Measurements from ENCODE around the gene BSPRY.

Gene BSPRY

DNA sequence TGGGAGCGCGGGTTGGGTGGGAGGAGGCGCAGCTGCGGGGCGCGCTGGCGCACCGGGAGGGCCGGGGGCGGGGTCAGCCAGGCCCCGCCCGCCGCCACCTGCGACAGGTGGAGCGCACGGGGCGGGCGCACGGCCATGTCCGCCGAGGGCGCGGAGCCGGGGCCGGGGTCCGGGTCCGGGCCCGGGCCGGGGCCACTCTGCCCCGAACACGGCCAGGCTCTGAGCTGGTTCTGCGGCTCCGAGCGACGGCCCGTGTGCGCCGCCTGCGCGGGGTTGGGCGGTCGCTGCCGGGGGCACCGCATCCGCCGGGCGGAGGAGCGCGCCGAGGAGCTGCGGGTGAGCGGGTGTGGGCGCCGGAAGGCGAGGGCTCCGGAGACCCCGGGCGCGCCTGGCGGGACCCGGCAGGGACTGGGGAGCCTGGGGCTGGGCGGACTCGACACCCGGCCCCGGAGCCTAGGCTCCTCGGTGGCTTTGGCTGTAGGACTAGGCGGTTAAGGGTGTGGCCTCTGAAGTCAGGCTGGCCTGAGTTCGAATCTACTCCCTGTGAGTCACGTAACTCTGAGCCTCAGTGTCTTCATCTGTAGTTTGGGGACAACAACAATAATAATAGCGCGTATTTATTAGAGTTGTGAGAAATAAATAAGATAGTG is at the start of gene BSPRY:
BSPRY (plus strand) TSS at position 97 of the 650 bp plus-strand sequence; CDS start at position 136, 39 bp downstream.
- no peak for DNase-seq (ENCODE audit: low read depth in 2 of 3, low spot score in 1 of 3)

- DNase-seq (ENCODE audit: low read depth in 2 of 3, low spot score in 1 of 3) = no peak
Measured at GRCh38 chr9:113299800-113300292, 49.5 kb upstream of the BSPRY start.

DNA sequence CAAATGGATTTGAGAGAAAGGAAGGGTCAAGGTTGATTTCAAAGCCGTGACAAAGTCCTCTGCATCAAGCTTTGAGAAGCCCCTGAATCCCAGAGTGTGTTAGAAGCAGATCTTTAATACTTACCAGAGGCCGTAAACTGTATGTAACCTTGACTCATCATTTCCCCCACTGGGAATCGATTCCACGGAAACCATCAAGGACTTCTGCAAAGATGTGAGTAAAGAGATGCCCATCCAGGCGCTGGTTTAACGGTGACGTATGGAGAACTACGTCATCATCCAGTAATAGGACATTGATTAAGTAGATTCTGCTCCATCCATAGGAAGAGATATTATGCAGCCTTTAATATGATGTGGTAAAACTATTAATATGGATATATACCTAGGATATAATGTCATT is 47.8 kb upstream of the BSPRY start:
- no peak for DNase-seq (ENCODE audit: low read depth in 2 of 3, low spot score in 1 of 3)

DNA sequence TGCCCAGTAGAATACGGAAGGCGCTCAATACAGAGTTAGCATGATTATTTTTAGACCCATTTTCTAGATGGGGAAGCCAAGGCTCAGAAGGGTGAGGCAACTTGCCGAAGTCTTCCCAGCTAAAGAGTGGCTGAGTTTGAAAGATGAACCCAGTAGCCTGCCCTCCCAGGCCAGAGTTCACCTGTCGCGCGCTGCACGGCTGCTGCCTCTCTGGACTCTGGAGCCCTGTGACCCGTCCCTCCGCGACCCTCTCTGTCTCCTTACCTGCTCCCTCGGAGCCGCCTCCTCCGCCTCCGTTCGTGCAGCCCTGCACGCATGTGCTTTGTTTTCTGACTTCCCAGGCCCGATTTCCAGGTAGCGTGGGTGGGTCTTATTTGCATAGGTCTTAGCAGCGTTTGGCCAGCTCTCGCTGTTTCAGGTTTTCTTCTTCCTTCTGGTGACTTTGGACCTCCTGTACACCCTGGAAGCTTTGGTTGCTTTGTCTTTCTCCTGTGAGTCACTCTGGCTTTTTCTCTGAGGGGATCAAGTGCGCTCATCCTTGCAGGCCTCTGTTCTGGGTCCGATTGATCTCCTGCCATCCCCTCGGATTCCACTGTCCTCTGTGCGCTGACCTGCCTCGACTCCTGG is 46.4 kb upstream of the BSPRY start, which contains the start of gene RNF183:
RNF183 (minus strand) TSS at position 585 of the 627 bp plus-strand sequence. CDS start 5,192 bp downstream, outside the sequence.
- no peak for DNase-seq (ENCODE audit: low read depth in 2 of 3, low spot score in 1 of 3)

DNA sequence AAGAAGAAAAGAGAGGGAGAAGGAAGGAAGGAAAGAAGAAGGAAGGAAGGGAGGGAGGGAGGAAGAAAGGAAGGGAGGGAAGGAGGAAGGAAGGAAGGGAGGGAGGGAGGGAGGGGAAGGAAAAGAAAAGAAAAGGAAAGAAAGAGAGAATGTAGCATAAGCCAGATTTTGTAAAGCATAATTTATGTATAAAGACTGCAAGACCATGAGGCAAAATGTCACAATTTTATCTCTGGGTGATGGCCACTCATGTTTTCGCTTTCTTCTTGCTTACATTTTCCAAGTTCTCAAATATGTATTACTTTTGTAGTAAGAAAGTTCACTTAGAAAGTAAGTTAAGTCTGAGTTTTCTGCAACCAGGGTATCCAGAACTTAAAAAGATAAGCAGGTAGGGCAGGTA is 42.8 kb upstream of the BSPRY start:
- no peak for DNase-seq (ENCODE audit: low read depth in 2 of 3, low spot score in 1 of 3)

DNA sequence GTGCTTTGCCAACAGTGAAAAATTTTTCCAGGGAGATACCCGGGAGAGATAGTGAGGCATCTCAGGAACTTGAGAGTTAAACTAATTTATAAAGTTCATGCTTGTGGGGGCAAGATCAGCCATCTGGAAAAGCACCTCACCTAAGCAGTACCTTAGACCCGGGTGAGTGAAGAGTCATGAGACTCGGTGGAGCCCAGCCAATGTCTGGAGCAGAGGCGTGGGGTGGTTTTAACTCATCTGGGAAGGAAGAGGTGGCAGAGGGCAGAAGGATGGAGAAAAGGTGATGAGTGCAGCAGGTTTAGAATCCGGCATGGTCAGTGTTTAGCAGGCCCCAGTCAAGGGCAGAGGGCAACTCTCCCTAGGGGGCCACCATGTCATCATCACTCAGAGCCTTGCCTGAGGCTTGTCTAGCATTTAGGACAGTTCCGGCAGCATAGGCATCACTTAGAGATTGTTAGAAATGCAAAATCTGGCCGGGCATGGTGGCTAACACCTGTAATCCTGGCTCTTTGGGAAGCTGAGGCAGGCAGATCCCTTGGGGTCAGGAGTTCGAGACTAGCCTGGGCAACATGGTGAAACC is 41.9 kb upstream of the BSPRY start:
- DNase-seq (ENCODE audit: low read depth in 2 of 3, low spot score in 1 of 3) = no peak

GRCh38 chr9:113309204-113309813 is 40.0 kb upstream of the BSPRY start:
- DNase-seq (ENCODE audit: low read depth in 2 of 3, low spot score in 1 of 3) = peak in 2 of 3 donors; percentile 5 to 20

- DNase-seq (ENCODE audit: low read depth in 2 of 3, low spot score in 1 of 3) = no peak
Measured at GRCh38 chr9:113310538-113310937, 38.8 kb upstream of the BSPRY start.

DNA sequence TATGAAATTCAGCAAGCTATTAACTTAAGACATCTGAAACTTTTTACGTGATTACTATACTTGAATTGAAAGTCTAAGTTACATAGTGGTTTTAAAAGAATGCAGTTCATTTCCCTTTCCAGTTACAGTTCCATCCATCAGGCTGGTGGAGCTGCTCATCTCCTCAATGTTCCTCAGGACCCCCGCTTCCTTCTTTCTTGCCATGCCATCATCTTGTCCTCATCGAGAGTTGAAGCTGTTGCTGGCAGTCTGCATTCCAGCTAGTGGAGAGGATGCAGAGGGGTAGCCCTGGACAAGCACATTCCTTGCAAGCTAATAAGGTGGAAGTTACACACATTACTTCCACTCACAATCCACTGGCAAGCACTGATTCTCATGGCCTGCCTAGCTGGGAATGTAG is 37.4 kb upstream of the BSPRY start:
- DNase-seq (ENCODE audit: low read depth in 2 of 3, low spot score in 1 of 3) = no peak

- no peak for DNase-seq (ENCODE audit: low read depth in 2 of 3, low spot score in 1 of 3)
Measured at GRCh38 chr9:113313261-113313660, 36.1 kb upstream of the BSPRY start.

DNA sequence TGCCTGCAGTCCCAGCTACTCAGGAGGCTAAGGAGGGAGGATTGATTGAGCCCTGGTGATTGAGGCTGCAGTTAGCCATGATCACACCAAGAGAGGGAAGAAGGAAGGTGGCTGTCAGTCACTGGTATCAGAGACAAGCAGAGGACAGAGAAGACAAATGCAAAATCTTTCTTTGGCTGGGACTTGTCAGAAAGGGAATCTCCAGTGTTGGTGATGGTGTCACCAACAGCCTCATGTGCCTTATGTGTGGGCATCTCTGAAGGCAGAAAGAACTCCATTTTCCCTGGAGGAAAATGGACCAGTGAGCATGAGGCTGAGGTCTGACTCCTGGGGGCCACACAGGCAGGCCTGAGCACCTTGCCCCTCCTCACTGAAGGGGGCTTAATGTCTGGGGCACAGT is 34.1 kb upstream of the BSPRY start:
- DNase-seq (ENCODE audit: low read depth in 2 of 3, low spot score in 1 of 3) = no peak

- no peak for DNase-seq (ENCODE audit: low read depth in 2 of 3, low spot score in 1 of 3)
Measured at GRCh38 chr9:113316030-113316429, 33.3 kb upstream of the BSPRY start.

- DNase-seq (ENCODE audit: low read depth in 2 of 3, low spot score in 1 of 3) = no peak
Measured at GRCh38 chr9:113317777-113318176, 31.6 kb upstream of the BSPRY start.

DNA sequence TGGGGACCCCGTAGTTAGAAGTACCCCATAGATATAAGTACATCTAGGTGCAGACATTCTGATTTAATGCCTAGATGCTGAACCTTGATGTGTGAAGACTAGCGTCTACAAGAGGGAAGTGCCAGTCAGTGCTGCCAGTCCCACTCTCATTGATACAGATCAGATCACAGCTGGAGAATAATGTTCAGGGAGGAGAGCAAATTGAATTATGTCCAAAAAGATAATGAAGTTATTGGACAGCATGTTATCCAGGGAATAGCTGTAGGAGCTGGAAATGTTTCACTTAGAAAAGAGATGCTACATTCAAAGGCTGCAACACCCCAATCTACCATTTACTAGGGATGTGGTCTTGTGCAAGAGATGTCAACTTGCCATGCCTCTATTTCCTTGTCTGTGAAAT is 30.3 kb upstream of the BSPRY start:
- no peak for DNase-seq (ENCODE audit: low read depth in 2 of 3, low spot score in 1 of 3)

DNA sequence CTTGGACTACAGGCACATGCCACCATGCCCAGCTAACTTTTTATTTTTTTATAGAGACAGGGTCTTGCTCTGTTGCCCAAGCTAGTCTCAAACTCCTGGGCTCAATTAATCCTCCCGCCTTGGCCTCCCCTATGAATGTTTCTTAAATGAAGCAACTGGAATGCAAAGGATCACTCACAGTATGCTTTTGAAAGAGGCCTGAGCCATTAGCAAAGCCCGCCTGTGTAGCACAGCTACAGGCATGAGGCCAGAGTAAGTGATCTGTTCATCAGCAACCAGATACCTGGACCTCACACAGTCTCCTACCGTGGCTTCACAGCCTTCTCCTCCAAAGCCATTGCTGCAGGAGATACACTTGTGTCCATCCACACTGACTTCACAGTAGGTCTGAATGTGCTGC is 29.3 kb upstream of the BSPRY start:
- DNase-seq (ENCODE audit: low read depth in 2 of 3, low spot score in 1 of 3) = no peak

- DNase-seq (ENCODE audit: low read depth in 2 of 3, low spot score in 1 of 3) = no peak
Measured at GRCh38 chr9:113322671-113323070, 26.7 kb upstream of the BSPRY start.

- no peak for DNase-seq (ENCODE audit: low read depth in 2 of 3, low spot score in 1 of 3)
Measured at GRCh38 chr9:113326230-113326629, 23.1 kb upstream of the BSPRY start.

- no peak for DNase-seq (ENCODE audit: low read depth in 2 of 3, low spot score in 1 of 3)
Measured at GRCh38 chr9:113328045-113328782, 21.1 kb upstream of the BSPRY start.

DNA sequence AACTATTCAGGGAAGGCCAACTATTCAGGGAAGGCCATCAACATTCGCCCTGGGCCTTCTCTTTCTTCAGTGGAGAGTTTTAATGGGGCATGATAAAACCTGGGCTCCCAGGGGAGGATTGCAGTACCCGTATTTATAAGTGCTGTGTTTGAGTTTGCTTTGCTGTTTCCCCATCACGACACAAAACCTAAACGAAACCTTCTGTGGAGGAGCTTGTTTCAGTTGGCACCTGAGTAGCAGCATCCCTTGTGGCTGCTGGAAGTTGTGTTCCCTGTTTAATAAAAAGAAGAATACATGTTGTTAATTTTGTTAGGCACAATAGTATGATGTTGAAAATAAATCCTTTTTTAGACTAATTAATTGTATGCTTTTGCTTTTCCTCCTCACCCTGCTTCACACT is 17.6 kb upstream of the BSPRY start:
- no peak for DNase-seq (ENCODE audit: low read depth in 2 of 3, low spot score in 1 of 3)

- no peak for DNase-seq (ENCODE audit: low read depth in 2 of 3, low spot score in 1 of 3)
Measured at GRCh38 chr9:113337714-113338113, 11.6 kb upstream of the BSPRY start.

DNA sequence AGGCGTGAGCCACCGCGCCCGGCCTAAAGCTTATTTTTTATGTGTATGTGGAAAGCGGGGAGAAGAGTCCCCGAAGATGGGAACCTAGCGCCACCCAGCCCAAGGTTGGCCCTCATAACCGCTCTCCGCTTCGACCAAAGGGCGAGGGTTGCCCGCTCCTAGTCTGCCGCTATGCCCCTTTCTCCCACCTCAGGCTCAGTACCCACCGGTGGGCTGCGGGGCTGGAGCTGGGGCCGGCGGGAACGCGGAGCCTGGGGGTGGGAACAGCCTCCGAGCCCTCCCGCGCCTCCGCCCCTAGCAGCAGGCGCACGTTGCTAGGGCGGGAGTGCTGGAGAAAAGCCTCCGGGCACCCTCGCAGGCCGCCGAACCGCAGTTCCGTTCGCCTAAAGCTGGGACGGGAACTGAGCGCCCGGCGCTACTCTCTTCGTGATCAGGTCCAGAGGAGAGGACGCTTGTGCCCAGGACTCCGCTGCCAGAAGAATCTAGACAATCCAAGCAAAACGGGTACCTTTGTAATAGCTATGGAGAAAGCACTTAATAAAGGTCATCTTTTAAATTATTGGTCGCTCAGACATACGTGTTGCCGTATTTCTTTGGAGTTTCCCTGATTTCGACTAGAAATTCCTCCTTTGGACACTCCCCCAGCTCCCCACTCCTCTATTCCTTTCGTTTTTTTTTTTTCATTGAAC is 9.2 kb upstream of the BSPRY start, which contains the start of gene WDR31:
WDR31 (minus strand) TSS at position 265 of the 689 bp plus-strand sequence. CDS start 8,253 bp downstream, outside the sequence.
- peak; percentile 76 to 85 (median 79) for DNase-seq (ENCODE audit: low read depth in 2 of 3, low spot score in 1 of 3)

All from stimulated activated CD4-positive, alpha-beta T cell treated with anti-CD3 and anti-CD28 coated beads, Interleukin-12 subunit alpha, Interleukin-12 subunit beta, amount 100 ng/mL, for 48 hours (primary cell).